NB4 (cell line): ENCODE measurements around the gene CYP4F11.

Experiments used
- DNase-seq: peaks from one replicate; pipeline ENCODE4 v3.0.0; 2010; ENCODE audit warnings: low read depth
- H3K4me3 ChIP-seq: one replicate; pipeline ENCODE4 v1.5.1; 2011; ENCODE audit warnings: mild to moderate bottlenecking, low read depth, low read length, moderate library complexity
- MYC ChIP-seq: IDR thresholded peaks from 2 replicates; pipeline ENCODE4 v1.6.1; 2011; ENCODE audit warnings: low read depth, low read length
- POLR2A ChIP-seq: IDR thresholded peaks from 2 replicates; pipeline ENCODE4 v1.6.1; 2011; ENCODE audit warnings: mild to moderate bottlenecking; ENCODE audit not compliant: insufficient read length; ENCODE audit errors: extremely low read depth
- TF ChIP-seq, protein P1 (sequence below): IDR thresholded peaks from one replicate; pipeline ENCODE4 v1.5.1; 2012; ENCODE audit warnings: low read depth, low read length
- TF ChIP-seq, protein P2 (sequence below): IDR thresholded peaks from 2 replicates; pipeline ENCODE4 v1.6.1; 2011; ENCODE audit warnings: low read depth, low read length

CYP4F11 gene

DNA sequence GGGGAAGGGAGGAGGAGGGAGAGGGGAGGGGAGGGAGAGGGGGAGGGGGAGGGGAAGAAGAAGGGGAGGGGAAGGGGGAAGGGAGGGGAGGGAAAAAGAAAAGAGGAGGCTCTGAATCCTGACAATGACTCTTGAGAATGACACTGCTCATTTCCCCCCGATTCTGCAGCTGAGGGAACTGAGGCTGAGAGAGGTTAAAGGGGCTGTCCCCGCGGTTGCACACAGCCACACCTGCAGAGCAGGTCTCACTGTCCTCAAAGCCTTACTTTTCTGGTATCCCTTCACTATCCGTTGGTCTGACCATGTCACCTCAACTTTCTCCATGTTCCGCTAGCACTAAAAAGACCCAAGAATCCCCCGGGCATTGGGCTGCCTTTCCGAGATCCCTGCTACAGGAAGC, 71.9 kb downstream of the CYP4F11 start:
- H3K4me3 ChIP-seq = no peak overlapping the region
- DNase-seq = no peak
- TF ChIP-seq, protein P1, sequence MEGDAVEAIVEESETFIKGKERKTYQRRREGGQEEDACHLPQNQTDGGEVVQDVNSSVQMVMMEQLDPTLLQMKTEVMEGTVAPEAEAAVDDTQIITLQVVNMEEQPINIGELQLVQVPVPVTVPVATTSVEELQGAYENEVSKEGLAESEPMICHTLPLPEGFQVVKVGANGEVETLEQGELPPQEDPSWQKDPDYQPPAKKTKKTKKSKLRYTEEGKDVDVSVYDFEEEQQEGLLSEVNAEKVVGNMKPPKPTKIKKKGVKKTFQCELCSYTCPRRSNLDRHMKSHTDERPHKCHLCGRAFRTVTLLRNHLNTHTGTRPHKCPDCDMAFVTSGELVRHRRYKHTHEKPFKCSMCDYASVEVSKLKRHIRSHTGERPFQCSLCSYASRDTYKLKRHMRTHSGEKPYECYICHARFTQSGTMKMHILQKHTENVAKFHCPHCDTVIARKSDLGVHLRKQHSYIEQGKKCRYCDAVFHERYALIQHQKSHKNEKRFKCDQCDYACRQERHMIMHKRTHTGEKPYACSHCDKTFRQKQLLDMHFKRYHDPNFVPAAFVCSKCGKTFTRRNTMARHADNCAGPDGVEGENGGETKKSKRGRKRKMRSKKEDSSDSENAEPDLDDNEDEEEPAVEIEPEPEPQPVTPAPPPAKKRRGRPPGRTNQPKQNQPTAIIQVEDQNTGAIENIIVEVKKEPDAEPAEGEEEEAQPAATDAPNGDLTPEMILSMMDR = no peak
- TF ChIP-seq MYC = no peak
- TF ChIP-seq, protein P2, sequence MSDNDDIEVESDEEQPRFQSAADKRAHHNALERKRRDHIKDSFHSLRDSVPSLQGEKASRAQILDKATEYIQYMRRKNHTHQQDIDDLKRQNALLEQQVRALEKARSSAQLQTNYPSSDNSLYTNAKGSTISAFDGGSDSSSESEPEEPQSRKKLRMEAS = no peak
- no peak for TF ChIP-seq POLR2A
